Left ventricle myocardium superior (tissue), 1 donor: ENCODE results near the gene CDCP2. TPM values are rescaled to one million over a fixed set of nuclear protein-coding genes. Genes with fewer than 3 reads are reported as not detected.
A peak's percentile ranks its signal among the peaks of the same experiment; 100 is the strongest.

ENCODE experiments used
- ATAC-seq: fragments of 200-7000 bp; cut with Tn5 transposase; one replicate; pipeline ENCODE4 v1.9.1; 2020; ENCODE audit warnings: mild to moderate bottlenecking, moderate library complexity
- DNase-seq: peaks from one replicate; pipeline ENCODE4 v3.0.0-alpha.2; 2020
- intact Hi-C: fragments of 100-400 bp; cut with micrococcal nuclease; formaldehyde crosslinking; loops from one replicate; pipeline ENCODE4 v1.11.0; 2022
- total RNA-seq: library from RNA; stranded (reverse); fragmentation: NEBNext Ultra II Directional; extraction: Animal tissue kit (Norgen Biotek cat#: 25700); gene quantifications from one replicate; pipeline ENCODE4 v1.2.1, GENCODE V29; 2021
- donor health status: DM: no; HTN: yes; CAD: no; lungs with severe emphysema.

The CDCP2 gene
- total RNA-seq, 1 donor from 2014 or later, result not detected

GRCh38 chr1:54142146-54142900 is 10.5 kb downstream of the CDCP2 start:
- no peak for DNase-seq
- no peak for ATAC-seq
- intact Hi-C loops, result no loop called here

- DNase-seq, result no peak
- ATAC-seq, result no peak
- intact Hi-C loops, result no loop called here
Observed at GRCh38 chr1:54139711-54140110, 13.1 kb downstream of the CDCP2 start.

- DNase-seq (no peak), ATAC-seq (no peak)
- intact Hi-C loops, result no loop called here
Observed at GRCh38 chr1:54138994-54139393, 13.8 kb downstream of the CDCP2 start.

- intact Hi-C loops, result no loop called here
- DNase-seq, result no peak
- ATAC-seq, result no peak
Observed at GRCh38 chr1:54137534-54138061, 15.2 kb downstream of the CDCP2 start.

- DNase-seq, result no peak
- no peak for ATAC-seq
- intact Hi-C loops, result no loop called here
Observed at GRCh38 chr1:54136963-54137533, 15.8 kb downstream of the CDCP2 start.

GRCh38 chr1:54136269-54136896 is 16.4 kb downstream of the CDCP2 start:
- intact Hi-C loops, result no loop called here
- no peak for ATAC-seq
- no peak for DNase-seq

GRCh38 chr1:54135436-54136120 is 17.2 kb downstream of the CDCP2 start:
- intact Hi-C loops, result no loop called here
- ATAC-seq, result no peak
- DNase-seq, result no peak

- no peak for ATAC-seq
- intact Hi-C loops, result no loop called here
Observed at GRCh38 chr1:54134295-54134694, 18.5 kb downstream of the CDCP2 start.

GRCh38 chr1:54132495-54132894 is 20.3 kb downstream of the CDCP2 start:
- intact Hi-C loops, result no loop called here
- no peak for DNase-seq
- ATAC-seq, result no peak

More at GRCh38 chr1:54134295-54134694, 18.5 kb downstream of the CDCP2 start:
- no peak for DNase-seq

- DNase-seq (no peak), ATAC-seq (no peak)
- intact Hi-C loops, result no loop called here
Observed at GRCh38 chr1:54131419-54131818, 21.4 kb downstream of the CDCP2 start.

GRCh38 chr1:54129858-54130257 is 22.9 kb downstream of the CDCP2 start:
- intact Hi-C loops, result loop anchor here (5.0 to 10.0 kb wide), 2 partner anchors 275 to 357 kb away; partner anchors contain the start of gene SSBP3
- no peak for DNase-seq
- ATAC-seq, result no peak

- no peak for ATAC-seq
- intact Hi-C loops, result loop anchor here (5.0 to 10.0 kb wide), 2 partner anchors 277 to 360 kb away; partner anchors contain the start of gene SSBP3
- no peak for DNase-seq
Observed at GRCh38 chr1:54127594-54128300, 25.1 kb downstream of the CDCP2 start.

GRCh38 chr1:54126271-54126815 is 26.5 kb downstream of the CDCP2 start:
- intact Hi-C loops, result loop anchor here (5.0 to 10.0 kb wide), 2 partner anchors 278 to 361 kb away; partner anchors contain the start of gene SSBP3
- ATAC-seq, result no peak
- no peak for DNase-seq

- intact Hi-C loops, result loop anchor here (5.0 to 10.0 kb wide), 2 partner anchors 279 to 362 kb away; partner anchors contain the start of gene SSBP3
- peak; percentile 52 for DNase-seq
- ATAC-seq, result peak; percentile 56
Observed at GRCh38 chr1:54125386-54126070, 27.3 kb downstream of the CDCP2 start.

- DNase-seq (no peak), ATAC-seq (no peak)
- intact Hi-C loops, result loop anchor here (5.0 to 10.0 kb wide), 2 partner anchors 280 to 362 kb away; partner anchors contain the start of gene SSBP3
Observed at GRCh38 chr1:54124906-54125305, 27.9 kb downstream of the CDCP2 start.

- ATAC-seq (no peak), DNase-seq (no peak)
- intact Hi-C loops, result loop anchor here (10.0 kb wide), 1 partner anchor 280 kb away; the partner anchor contains the start of gene SSBP3
Observed at GRCh38 chr1:54124472-54124871, 28.3 kb downstream of the CDCP2 start.

- DNase-seq (no peak), ATAC-seq (no peak)
- intact Hi-C loops, result loop anchor here (10.0 kb wide), 1 partner anchor 282 kb away; the partner anchor contains the start of gene SSBP3
Observed at GRCh38 chr1:54122992-54123391, 29.8 kb downstream of the CDCP2 start.
